PC-9 (cell line): ENCODE measurements around the gene ADAMTS7.
"Not testable (repeated sequence)": the region's sequence is repeated elsewhere in the genome, so short reads cannot be mapped to it uniquely, and the experiment has no call there.

Experiments
- EZH2 ChIP-seq: fragments of 200-600 bp; sonication (generic); IDR thresholded peaks from 2 replicates; pipeline ENCODE4 v1.8.0; 2017; ENCODE audit warnings: antibody characterized with exemption, low read depth
- TF ChIP-seq, protein P1 (sequence below): fragments of 200-600 bp; sonication (generic); conservative IDR thresholded peaks from 2 replicates; pipeline ENCODE4 v1.6.1; 2017; ENCODE audit warnings: mixed run types, antibody characterized with exemption, mild to moderate bottlenecking, moderate library complexity

DNA sequence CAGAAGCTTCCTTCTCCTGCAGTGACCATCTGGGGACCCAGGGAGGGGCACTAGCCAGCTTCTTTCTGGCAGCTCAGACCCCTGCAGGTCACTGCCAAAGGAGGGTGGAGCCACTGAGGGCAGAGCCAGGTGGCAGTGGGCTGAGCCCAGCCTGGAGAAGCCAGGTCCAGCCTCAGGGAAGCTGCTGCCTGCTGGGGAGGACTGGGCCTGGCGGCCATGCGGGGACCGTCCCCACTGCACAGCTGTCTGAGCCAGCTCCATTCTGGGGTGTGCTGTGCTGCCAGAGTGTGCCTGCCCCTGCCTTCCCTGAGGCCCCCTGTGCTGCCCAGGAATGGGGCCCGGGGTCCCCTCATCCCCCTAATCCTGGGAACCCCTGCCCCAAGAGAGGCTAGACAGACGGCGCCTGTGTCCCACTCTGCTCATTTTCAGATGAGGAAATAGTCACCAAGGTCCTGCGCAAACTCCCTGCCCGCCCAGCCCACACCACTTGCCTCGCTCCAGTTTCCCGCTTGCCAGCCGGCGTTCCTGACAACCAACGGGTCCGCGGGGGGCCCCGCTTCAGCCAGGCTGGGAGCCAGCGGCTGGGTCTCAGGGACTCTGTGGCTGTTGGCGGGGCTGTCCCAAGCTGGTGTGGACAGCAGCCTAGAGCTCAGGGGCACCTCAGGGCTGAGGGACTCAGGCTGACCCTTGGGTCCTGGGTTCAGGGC lies 46.0 kb downstream of the ADAMTS7 start:
- TF ChIP-seq, protein P1, sequence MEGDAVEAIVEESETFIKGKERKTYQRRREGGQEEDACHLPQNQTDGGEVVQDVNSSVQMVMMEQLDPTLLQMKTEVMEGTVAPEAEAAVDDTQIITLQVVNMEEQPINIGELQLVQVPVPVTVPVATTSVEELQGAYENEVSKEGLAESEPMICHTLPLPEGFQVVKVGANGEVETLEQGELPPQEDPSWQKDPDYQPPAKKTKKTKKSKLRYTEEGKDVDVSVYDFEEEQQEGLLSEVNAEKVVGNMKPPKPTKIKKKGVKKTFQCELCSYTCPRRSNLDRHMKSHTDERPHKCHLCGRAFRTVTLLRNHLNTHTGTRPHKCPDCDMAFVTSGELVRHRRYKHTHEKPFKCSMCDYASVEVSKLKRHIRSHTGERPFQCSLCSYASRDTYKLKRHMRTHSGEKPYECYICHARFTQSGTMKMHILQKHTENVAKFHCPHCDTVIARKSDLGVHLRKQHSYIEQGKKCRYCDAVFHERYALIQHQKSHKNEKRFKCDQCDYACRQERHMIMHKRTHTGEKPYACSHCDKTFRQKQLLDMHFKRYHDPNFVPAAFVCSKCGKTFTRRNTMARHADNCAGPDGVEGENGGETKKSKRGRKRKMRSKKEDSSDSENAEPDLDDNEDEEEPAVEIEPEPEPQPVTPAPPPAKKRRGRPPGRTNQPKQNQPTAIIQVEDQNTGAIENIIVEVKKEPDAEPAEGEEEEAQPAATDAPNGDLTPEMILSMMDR: not testable (repeated sequence)
- TF ChIP-seq EZH2: not testable (repeated sequence)
